HepG2 (cell line): ENCODE measurements around the gene COL4A3. TPM values are rescaled to one million over a fixed set of nuclear protein-coding genes. Genes with fewer than 3 reads are reported as not detected.

Experiments
- ATAC-seq: fragments of 200-7000 bp; cut with Tn5 transposase; 3 replicates; pipeline ENCODE4 v1.9.1; 2020; ENCODE audit warnings: mild to moderate bottlenecking, moderate library complexity
- BruUV-seq: library from RNA; stranded (reverse); fragments of 400-500 nt; replicated peaks from 2 replicates; lab custom pipeline; 2021; lab: Mats Ljungman, UMichigan
- CTCF ChIA-PET: fragments of 300-600 bp; formaldehyde crosslinking; extraction: SDS; loops from one replicate; lab custom pipeline; 2021; ENCODE audit warnings: low total read pairs, inconsistent platforms, low intra/inter-chr PET ratio; lab: Yijun Ruan, JAX
- POLR2A ChIA-PET: fragments of 350-600 bp; sonication (Branson Sonifier 250); formaldehyde crosslinking; loops from one replicate; lab custom pipeline; 2020; ENCODE audit warnings: antibody characterized with exemption, inconsistent platforms; lab: Yijun Ruan, JAX
- DNase-seq: peaks from one replicate; pipeline ENCODE4 v3.0.0-alpha.2; 2015; ENCODE audit warnings: low spot score
- FAIRE-seq: peaks from 3 replicates; lab custom pipeline; 2011; peaks lifted over from hg19 to GRCh38; lab: Jason Lieb, UNC
- H2AFZ ChIP-seq: one replicate; pipeline ENCODE4 v1.6.1; 2011; ENCODE audit warnings: low read length, inconsistent platforms
- H3K27ac ChIP-seq: fragments of 300-600 bp; 3 replicates; pipeline ENCODE4 v1.8.0; 2011; ENCODE audit warnings: mixed run types, mild to moderate bottlenecking, mixed read lengths, low read length, inconsistent platforms; ENCODE audit not compliant: insufficient read depth; ENCODE audit errors: extremely low read length
- H3K27me3 ChIP-seq, 2 experiments: fragments of 200-600 bp in 1 of 2; 2 replicates in 1 of 2; 3 replicates in 1 of 2; pipeline versions ENCODE4 v1.6.0 to v1.8.0; 2011; ENCODE audit warnings: low read length in 2 of 2, mild to moderate bottlenecking in 2 of 2, moderate library complexity in 2 of 2, inconsistent platforms in 1 of 2; ENCODE audit not compliant: insufficient read depth in 2 of 2, control insufficient read depth in 1 of 2
- H3K36me3 ChIP-seq, 2 experiments: fragments of 200-600 bp in 1 of 2; replicated peaks in 1 of 2; 2 replicates in 1 of 2; 3 replicates in 1 of 2; pipeline versions ENCODE4 v1.5.1 to v1.8.0; 2011; ENCODE audit warnings: low read length in 2 of 2, inconsistent platforms in 1 of 2; ENCODE audit not compliant: insufficient read depth in 2 of 2, control insufficient read depth in 1 of 2
- H3K4me1 ChIP-seq: 2 replicates; pipeline ENCODE4 v1.5.1; 2012; ENCODE audit warnings: low read length, inconsistent platforms; ENCODE audit not compliant: insufficient read depth
- H3K4me2 ChIP-seq: 2 replicates; pipeline ENCODE4 v1.6.0; 2011; ENCODE audit warnings: low read depth, low read length, inconsistent platforms
- H3K4me3 ChIP-seq, 3 experiments: fragments of 200-600 bp in 1 of 3; sonication (generic), shearing (Covaris generic) in 1 of 3; replicated peaks in 1 of 3; 2 replicates each; pipeline ENCODE4 v1.5.1; 2011 to 2016; ENCODE audit warnings: low read length in 3 of 3, inconsistent platforms in 2 of 3, low read depth in 2 of 3, mild to moderate bottlenecking in 2 of 3, control low read depth in 1 of 3, mixed read lengths in 1 of 3; ENCODE audit not compliant: insufficient read depth in 1 of 3
- H3K79me2 ChIP-seq: one replicate; pipeline ENCODE4 v1.6.1; 2011; ENCODE audit warnings: low read length, inconsistent platforms; ENCODE audit not compliant: insufficient read depth
- H3K9ac ChIP-seq: 2 replicates; pipeline ENCODE4 v1.6.0; 2011; ENCODE audit warnings: mild to moderate bottlenecking, low read depth, low read length, inconsistent platforms; ENCODE audit not compliant: insufficient read depth
- H3K9me3 ChIP-seq: 2 replicates; pipeline ENCODE4 v1.5.1; 2012; ENCODE audit warnings: mild to moderate bottlenecking, low read length
- H4K20me1 ChIP-seq: 2 replicates; pipeline ENCODE4 v1.6.0; 2011; ENCODE audit warnings: inconsistent platforms, mild to moderate bottlenecking, low read length, moderate library complexity; ENCODE audit not compliant: insufficient read depth
- CSRNP1 ChIP-seq: sonication (generic); formaldehyde crosslinking; IDR thresholded peaks from 2 replicates; pipeline ENCODE4 v1.8.1; 2023; ENCODE audit warnings: mild to moderate bottlenecking, missing genetic modification reagents
- HCFC1 ChIP-seq: fragments of 150-350 bp; IDR thresholded peaks from 2 replicates; pipeline ENCODE4 v1.6.1; 2014; ENCODE audit warnings: low read depth, low read length
- LBX2 ChIP-seq: sonication (generic); formaldehyde crosslinking; IDR thresholded peaks from 2 replicates; pipeline ENCODE4 v1.5.0; 2020; ENCODE audit warnings: missing genetic modification reagents, mild to moderate bottlenecking, borderline replicate concordance
- PHF8 ChIP-seq: sonication (generic); formaldehyde crosslinking; IDR thresholded peaks from 2 replicates; pipeline ENCODE4 v1.5.0; 2020; ENCODE audit warnings: missing genetic modification reagents
- SNAPC4 ChIP-seq: sonication (generic); formaldehyde crosslinking; IDR thresholded peaks from 2 replicates; pipeline ENCODE4 v1.4.0; 2020; ENCODE audit warnings: mild to moderate bottlenecking, missing genetic modification reagents
- ZFP62 ChIP-seq: sonication (generic); formaldehyde crosslinking; IDR thresholded peaks from 2 replicates; pipeline ENCODE4 v1.4.0; 2020; ENCODE audit warnings: missing genetic modification reagents
- WGBS: methylation state at CpG from one replicate; pipeline ENCODE4 v1.1.6; 2017; ENCODE audit warnings: low lambda C conversion rate; 5-methylcytosine and 5-hydroxymethylcytosine counted together
- in situ Hi-C: cut with HindIII; loops from 2 replicates; pipeline ENCODE4 v1.10.0; 2017; ENCODE audit warnings: low pct_unique_long_range_greater_than_20kb; ENCODE audit not compliant: extremely low pct_ligation_motif_present
- intact Hi-C: fragments of 100-400 bp; cut with micrococcal nuclease; formaldehyde crosslinking; loops from one replicate; pipeline ENCODE4 v1.10.0; 2022; ENCODE audit not compliant: unreplicated experiment
- polyA plus RNA-seq, 8 experiments: library from polyadenylated mRNA; depleted of rRNA in 3 of 8; stranded (reverse) in 7 of 8; unstranded in 1 of 8; fragments of >200 nt; fragmentation: Illumina TruSeq in 4 of 8; extraction: Trizol in 4 of 8; gene quantifications; 2 replicates each; pipeline versions ENCODE4 v1.2.1 to v1.2.3, GENCODE V29; 2011 to 2016; ENCODE audit warnings: low read depth in 4 of 8, missing spikeins in 1 of 8, mixed read lengths in 1 of 8; ENCODE audit not compliant: insufficient read depth in 1 of 8
- total RNA-seq, 5 experiments: library from RNA; depleted of rRNA; stranded (reverse); fragments of >200 nt; fragmentation: Illumina TruSeq; extraction: Trizol; gene quantifications; 2 replicates each; pipeline ENCODE4 v1.2.3, GENCODE V29; 2016; ENCODE audit warnings: low read depth in 1 of 5

COL4A3 gene
- total and polyA plus RNA-seq, 2 of the 13 experiments (the other 11 are each of a cell fraction or from before 2014, with no cell fraction given) = 0.02 TPM; not detected in 1

GRCh38 chr2:227194219-227194618, 29.8 kb downstream of the COL4A3 start:
- H3K27ac ChIP-seq = no peak overlapping the region
- ChIA-PET POLR2A (no interaction called here), CTCF (no interaction called here)
- H3K4me1 ChIP-seq = no peaks in the 10 kb centered on the region
- no peak for ATAC-seq
- in situ Hi-C loops (no loop called here), intact Hi-C loops (no loop called here)
- H3K27me3 ChIP-seq = no peaks in the 10 kb centered on the region
- no peak for DNase-seq
- H3K4me3 ChIP-seq = no peak overlapping the region
- H3K36me3 ChIP-seq = no peaks in the 10 kb centered on the region
- H3K4me2 ChIP-seq = no peak overlapping the region
- no peaks in the 10 kb centered on the region for H3K79me2 ChIP-seq
- no peak for TF ChIP-seq LBX2
- TF ChIP-seq ZFP62 (CRISPR knock-in tag) = no peak
- no peak for TF ChIP-seq HCFC1
- TF ChIP-seq CSRNP1 (CRISPR knock-in tag) = no peak
- WGBS = 0% methylated on average over 2 of the region's 2 CpGs
- no peak overlapping the region for H2AFZ ChIP-seq
- no peaks in the 10 kb centered on the region for H4K20me1 ChIP-seq
- H3K9me3 ChIP-seq = no peaks in the 10 kb centered on the region
- FAIRE-seq = no peak
- BruUV-seq = no TSS peak
- no peak overlapping the region for H3K9ac ChIP-seq

GRCh38 chr2:227198866-227199265, 34.4 kb downstream of the COL4A3 start:
- ChIA-PET CTCF (no interaction called here), POLR2A (no interaction called here)
- ATAC-seq = no peak
- Histone ChIP-seq H2AFZ (no peak overlapping the region), H3K27me3 (no peaks in the 10 kb centered on the region), H3K36me3 (no peaks in the 10 kb centered on the region), H3K4me3 (no peak overlapping the region), H3K27ac (no peak overlapping the region), H3K4me2 (no peak overlapping the region), H3K9me3 (no peaks in the 10 kb centered on the region), H3K9ac (no peak overlapping the region), H3K4me1 (no peaks in the 10 kb centered on the region), H3K79me2 (no peaks in the 10 kb centered on the region), H4K20me1 (no peaks in the 10 kb centered on the region)
- DNase-seq = no peak
- BruUV-seq = no TSS peak
- in situ Hi-C loops = no loop called here
- intact Hi-C loops = no loop called here
- no peak for FAIRE-seq
- 55% methylated on average over 3 of the region's 3 CpGs for WGBS
- no peak for TF ChIP-seq SNAPC4
- TF ChIP-seq PHF8 (CRISPR knock-in tag) = no peak
